ENCODE data around the gene SAT2. TPM values are rescaled to one million over a fixed set of nuclear protein-coding genes. Genes with fewer than 3 reads are reported as not detected.
A peak's percentile ranks its signal among the peaks of the same experiment; 100 is the strongest.
"Not testable (repeated sequence)": the region's sequence is repeated elsewhere in the genome, so short reads cannot be mapped to it uniquely, and the experiment has no call there.

The SAT2 gene
- total and polyA plus RNA-seq, 12 donors: 45.7 to 164 (median 69.0) TPM

DNA sequence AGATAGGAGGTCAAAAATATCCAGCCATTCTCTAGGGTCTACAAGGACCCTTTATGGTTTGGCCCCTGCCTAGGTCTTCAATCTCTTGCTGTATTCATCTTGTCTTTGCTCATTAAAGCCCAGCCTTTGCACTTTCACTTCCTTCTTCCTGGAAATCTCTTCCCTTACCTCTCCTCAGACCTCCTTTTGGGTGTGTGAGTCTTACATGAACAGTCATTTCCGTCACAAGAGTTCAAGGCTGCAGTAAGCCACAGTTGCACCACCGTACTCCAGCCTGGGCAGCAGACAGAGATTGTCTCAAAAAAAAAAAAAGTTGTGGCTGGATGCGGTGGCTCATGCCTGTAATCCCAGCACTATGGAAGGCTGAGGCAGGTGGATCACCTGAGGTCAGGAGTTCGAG lies 17.2 kb upstream of the SAT2 start:
- peaks cover 0 to 4% (median 0%) of the 10 kb centered on the region in 9 donors for H3K4me1 ChIP-seq
- no peak for ATAC-seq
- TF ChIP-seq, protein P1, sequence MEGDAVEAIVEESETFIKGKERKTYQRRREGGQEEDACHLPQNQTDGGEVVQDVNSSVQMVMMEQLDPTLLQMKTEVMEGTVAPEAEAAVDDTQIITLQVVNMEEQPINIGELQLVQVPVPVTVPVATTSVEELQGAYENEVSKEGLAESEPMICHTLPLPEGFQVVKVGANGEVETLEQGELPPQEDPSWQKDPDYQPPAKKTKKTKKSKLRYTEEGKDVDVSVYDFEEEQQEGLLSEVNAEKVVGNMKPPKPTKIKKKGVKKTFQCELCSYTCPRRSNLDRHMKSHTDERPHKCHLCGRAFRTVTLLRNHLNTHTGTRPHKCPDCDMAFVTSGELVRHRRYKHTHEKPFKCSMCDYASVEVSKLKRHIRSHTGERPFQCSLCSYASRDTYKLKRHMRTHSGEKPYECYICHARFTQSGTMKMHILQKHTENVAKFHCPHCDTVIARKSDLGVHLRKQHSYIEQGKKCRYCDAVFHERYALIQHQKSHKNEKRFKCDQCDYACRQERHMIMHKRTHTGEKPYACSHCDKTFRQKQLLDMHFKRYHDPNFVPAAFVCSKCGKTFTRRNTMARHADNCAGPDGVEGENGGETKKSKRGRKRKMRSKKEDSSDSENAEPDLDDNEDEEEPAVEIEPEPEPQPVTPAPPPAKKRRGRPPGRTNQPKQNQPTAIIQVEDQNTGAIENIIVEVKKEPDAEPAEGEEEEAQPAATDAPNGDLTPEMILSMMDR (IDR thresholded peaks at IDR 0.05): no peak

DNA sequence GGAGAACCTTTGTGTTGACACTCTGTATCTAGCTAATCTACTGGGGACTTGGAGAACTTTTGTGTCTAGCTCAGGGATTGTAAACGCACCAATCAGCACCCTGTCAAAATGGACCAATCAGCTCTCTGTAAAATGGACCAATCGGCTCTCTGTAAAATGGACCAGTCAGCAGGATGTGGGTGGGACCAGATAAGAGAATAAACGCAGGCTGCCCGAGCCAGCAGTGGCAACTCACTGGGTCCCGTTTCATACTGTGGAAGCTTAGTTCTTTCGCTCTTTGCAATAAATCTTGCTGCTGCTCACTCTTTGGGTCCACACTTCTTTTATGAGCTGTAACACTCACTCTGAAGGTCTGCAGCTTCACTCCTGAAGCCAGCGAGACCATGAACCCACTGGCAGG lies 14.0 kb upstream of the SAT2 start:
- WGBS, 2 donors: 61 to 62% methylated on average over 7 of the region's 7 CpGs
- H3K9me3 ChIP-seq; H3K36me3 ChIP-seq; DNase-seq; intact Hi-C loops (cut with DNase I); H3K4me3 ChIP-seq; H3K4me1 ChIP-seq; H3K27ac ChIP-seq; ATAC-seq: not testable (repeated sequence)
- peaks cover 0 to 13% (median 0%) of the 10 kb centered on the region in 7 donors for H3K27me3 ChIP-seq

More for the DNA sequence above, 17.2 kb upstream of the SAT2 start:
- Histone ChIP-seq H3K27me3 (peaks cover 0 to 22% (median 12%) of the 10 kb centered on the region in 7 donors), H3K4me3 (no peak overlapping the region), H3K27ac (no peak overlapping the region), H3K9me3 (no peaks in the 10 kb centered on the region), H3K36me3 (no peaks in the 10 kb centered on the region)
- WGBS, 2 donors: 78 to 90% methylated on average over 4 of the region's 4 CpGs
- intact Hi-C loops (cut with DNase I): no loop called here
- DNase-seq: no peak

DNA sequence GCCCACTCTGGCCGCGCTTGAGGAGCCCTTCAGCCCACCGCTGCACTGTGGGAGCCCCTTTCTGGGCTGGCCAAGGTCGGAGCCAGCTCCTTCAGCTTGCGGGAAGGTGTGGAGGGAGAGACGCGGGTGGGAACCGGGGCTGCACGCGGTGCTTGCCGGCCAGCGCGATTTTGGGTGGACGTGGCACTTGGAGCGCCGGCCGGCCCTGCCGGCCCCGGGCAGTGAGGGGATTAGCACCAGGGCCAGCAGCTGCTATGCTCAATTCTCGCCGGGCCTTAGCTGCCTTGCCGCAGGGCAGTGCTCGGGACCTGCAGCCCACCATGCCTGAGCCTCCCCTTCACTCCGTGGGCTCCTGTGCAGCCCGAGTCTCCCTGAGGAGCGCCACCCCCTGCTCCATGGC lies 13.2 kb upstream of the SAT2 start:
- no peak overlapping the region for H3K4me3 ChIP-seq
- no peaks in the 10 kb centered on the region for H3K9me3 ChIP-seq
- no peaks in the 10 kb centered on the region for H3K36me3 ChIP-seq
- peaks cover 0 to 10% (median 0%) of the 10 kb centered on the region in 7 donors for H3K27me3 ChIP-seq
- peaks cover 0 to 4% (median 0%) of the 10 kb centered on the region in 9 donors for H3K4me1 ChIP-seq
- TF ChIP-seq, protein P1 (IDR thresholded peaks at IDR 0.05): no peak
- H3K27ac ChIP-seq: no peak overlapping the region
- DNase-seq (no peak), ATAC-seq (no peak)
- 94 to 97% methylated on average over 26 of the region's 26 CpGs for WGBS, 2 donors
- intact Hi-C loops (cut with DNase I): no loop called here

DNA sequence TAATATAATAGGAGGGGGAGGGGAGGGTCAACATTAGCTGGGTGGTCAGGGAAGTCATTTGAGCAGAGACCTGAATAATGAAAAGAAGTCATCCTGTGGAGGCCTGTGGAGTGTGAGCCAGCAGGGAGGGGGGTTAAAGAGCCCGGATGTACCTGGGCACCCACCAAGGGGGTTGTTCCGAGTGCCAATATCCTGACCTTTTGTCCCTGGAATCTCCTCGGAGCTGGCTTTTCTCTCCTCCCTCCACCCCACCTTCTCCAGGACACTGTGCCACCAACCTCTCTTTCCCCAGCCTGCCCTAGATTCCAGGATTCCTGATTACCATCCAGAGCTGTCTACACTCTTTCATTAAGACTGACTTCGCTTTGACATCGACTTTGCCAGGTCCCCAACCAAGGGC lies 8.5 kb upstream of the SAT2 start:
- DNase-seq: no peak
- no peak overlapping the region for H3K27ac ChIP-seq
- no peaks in the 10 kb centered on the region for H3K9me3 ChIP-seq
- intact Hi-C loops (cut with DNase I): loop anchor here in 1 of 10 donors (10.0 kb wide), 1 partner anchor 59 kb away; no protein-coding TSS in a partner anchor
- no peak for ATAC-seq
- H3K27me3 ChIP-seq: no peaks in the 10 kb centered on the region
- no peaks in the 10 kb centered on the region for H3K36me3 ChIP-seq
- TF ChIP-seq, protein P1 (IDR thresholded peaks at IDR 0.05): no peak
- H3K4me1 ChIP-seq: peaks cover 0 to 16% (median 0%) of the 10 kb centered on the region in 9 donors
- no peak overlapping the region for H3K4me3 ChIP-seq
- WGBS, 2 donors: 53 to 63% methylated on average over 5 of the region's 5 CpGs

DNA sequence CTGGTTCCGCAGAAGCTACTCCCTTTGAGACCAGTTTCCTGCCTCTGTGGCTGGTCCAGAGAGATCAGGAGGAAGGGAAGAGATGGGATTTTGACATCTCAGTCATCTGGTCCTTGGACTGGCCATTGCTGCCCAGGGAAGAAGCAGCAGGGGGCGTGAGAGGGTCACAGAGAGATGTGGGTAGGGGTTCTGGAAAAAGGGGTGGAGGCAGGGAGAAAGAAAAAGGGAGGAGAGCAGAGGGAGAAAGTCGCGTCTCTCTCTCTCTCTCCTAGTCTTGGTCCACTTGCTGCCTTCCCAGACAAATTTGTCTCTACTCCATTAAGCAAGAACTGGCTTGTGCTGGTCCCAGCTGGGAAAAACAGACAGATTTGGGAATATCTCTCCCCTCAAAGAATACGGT lies 6.8 kb upstream of the SAT2 start:
- no peaks in the 10 kb centered on the region for H3K9me3 ChIP-seq
- TF ChIP-seq, protein P1 (IDR thresholded peaks at IDR 0.05): peak in 8 of 9 donors; percentile 16 to 67 (median 55)
- H3K27me3 ChIP-seq: no peaks in the 10 kb centered on the region
- intact Hi-C loops (cut with DNase I): loop anchor here in 7 of 10 donors (1.0 to 10.0 kb wide), 3 partner anchors 53 to 60 kb away; partner anchors contain the start of genes WRAP53 (in 6 of the 7) and TP53 (in 5 of the 7)
- DNase-seq (peak; percentile 62 to 66), ATAC-seq (peak in 6 of 8 donors; percentile 47 to 78 (median 53))
- WGBS, 2 donors: 17 to 22% methylated on average over 5 of the region's 5 CpGs
- no peak overlapping the region for H3K27ac ChIP-seq
- no peaks in the 10 kb centered on the region for H3K36me3 ChIP-seq
- H3K4me1 ChIP-seq: peaks cover 0 to 18% (median 0%) of the 10 kb centered on the region in 9 donors
- H3K4me3 ChIP-seq: no peak overlapping the region

Data from heart right ventricle (tissue), 16 donors.